Activated CD4-positive, alpha-beta T cell treated with anti-CD3 and anti-CD28 coated beads, Interleukin-2, amount 10 ng/mL, durations not matched to agents 7 days and 5 days (primary cell): ENCODE measurements around the gene PCDHGB3. TPM values are rescaled to one million over a fixed set of nuclear protein-coding genes. Genes with fewer than 3 reads are reported as not detected.
"Not testable (repeated sequence)": the region's sequence is repeated elsewhere in the genome, so short reads cannot be mapped to it uniquely, and the experiment has no call there.

Source experiments
- CTCF ChIA-PET: fragments of 350-600 bp; sonication (Branson Sonifier 250); formaldehyde crosslinking; loops from one replicate; lab custom pipeline; 2021; ENCODE audit warnings: antibody characterized with exemption; lab: Charles Lee
- POLR2A ChIA-PET: fragments of 350-600 bp; sonication (Branson Sonifier 250); formaldehyde crosslinking; loops from one replicate; lab custom pipeline; 2021; ENCODE audit warnings: antibody characterized with exemption; lab: Charles Lee
- DNase-seq: peaks from one replicate; pipeline ENCODE4 v3.0.0-alpha.2; 2020
- H3K27ac Mint-ChIP-seq: one replicate; pipeline ENCODE4 v1.8.0; 2021; ENCODE audit warnings: mild to moderate bottlenecking, moderate library complexity, mixed read lengths
- H3K27me3 Mint-ChIP-seq: one replicate; pipeline ENCODE4 v1.8.0; 2021; ENCODE audit warnings: mixed read lengths
- H3K36me3 Mint-ChIP-seq: one replicate; pipeline ENCODE4 v1.8.0; 2021; ENCODE audit warnings: low read depth, mixed read lengths
- H3K4me1 Mint-ChIP-seq: one replicate; pipeline ENCODE4 v1.8.0; 2021; ENCODE audit warnings: mixed read lengths
- H3K4me3 Mint-ChIP-seq: one replicate; pipeline ENCODE4 v1.8.0; 2021; ENCODE audit warnings: mild to moderate bottlenecking, moderate library complexity, mixed read lengths
- H3K9me3 Mint-ChIP-seq: one replicate; pipeline ENCODE4 v1.8.0; 2021; ENCODE audit warnings: mixed read lengths
- total RNA-seq, 2 experiments: library from RNA; stranded (reverse); gene quantifications; one replicate each; pipeline ENCODE4 v1.2.3, GENCODE V29; 2021

The PCDHGB3 gene
- total RNA-seq, 2 experiments from 2014 or later, result 0.12 TPM; not detected in 1

DNA sequence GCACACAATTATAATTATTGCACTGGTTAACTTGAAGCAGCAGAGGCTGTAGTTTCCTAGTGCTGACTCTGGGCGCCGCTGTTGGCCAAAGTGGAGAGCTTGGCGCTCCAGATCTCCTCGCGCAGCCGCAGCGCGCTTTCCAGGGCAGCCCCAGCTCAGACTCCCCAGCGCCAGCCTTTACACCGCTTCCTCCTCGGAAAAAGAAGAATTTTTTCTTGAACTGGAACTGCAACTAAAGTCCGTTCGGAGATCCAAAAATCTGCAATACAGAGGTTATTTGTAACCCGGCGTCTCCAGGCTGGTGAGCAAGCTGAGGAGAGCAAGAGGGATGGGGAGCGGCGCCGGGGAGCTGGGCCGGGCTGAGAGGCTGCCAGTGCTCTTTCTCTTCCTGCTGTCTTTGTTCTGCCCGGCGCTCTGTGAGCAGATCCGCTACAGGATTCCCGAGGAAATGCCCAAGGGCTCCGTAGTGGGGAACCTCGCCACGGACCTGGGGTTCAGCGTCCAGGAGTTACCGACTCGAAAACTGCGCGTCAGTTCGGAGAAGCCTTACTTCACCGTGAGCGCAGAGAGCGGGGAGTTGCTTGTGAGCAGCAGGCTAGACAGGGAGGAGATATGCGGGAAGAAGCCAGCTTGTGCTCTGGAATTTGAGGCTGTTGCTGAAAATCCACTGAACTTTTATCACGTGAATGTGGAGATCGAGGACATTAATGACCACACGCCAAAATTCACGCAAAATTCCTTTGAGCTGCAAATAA lies 17.7 kb downstream of the PCDHGB3 start, which contains the start of gene PCDHGB4:
PCDHGB4 (plus strand) TSS at position 142 of the 755 bp plus-strand sequence; CDS start at position 329, 187 bp downstream.
- CTCF ChIA-PET, result interaction anchor here (0.8 to 1.7 kb wide), 3 partner anchors 16 to 57 kb away, joined by 3 to 5 read pairs (median 5); partner anchors contain the start of genes PCDHGA1 and PCDHGB3
- Mint-ChIP-seq H3K27me3 (peaks cover 50% of the 10 kb centered on the region), H3K9me3 (peaks cover 28% of the 10 kb centered on the region)
- POLR2A ChIA-PET, H3K4me1 Mint-ChIP-seq, H3K36me3 Mint-ChIP-seq, DNase-seq, H3K4me3 Mint-ChIP-seq, H3K27ac Mint-ChIP-seq: not testable (repeated sequence)

DNA sequence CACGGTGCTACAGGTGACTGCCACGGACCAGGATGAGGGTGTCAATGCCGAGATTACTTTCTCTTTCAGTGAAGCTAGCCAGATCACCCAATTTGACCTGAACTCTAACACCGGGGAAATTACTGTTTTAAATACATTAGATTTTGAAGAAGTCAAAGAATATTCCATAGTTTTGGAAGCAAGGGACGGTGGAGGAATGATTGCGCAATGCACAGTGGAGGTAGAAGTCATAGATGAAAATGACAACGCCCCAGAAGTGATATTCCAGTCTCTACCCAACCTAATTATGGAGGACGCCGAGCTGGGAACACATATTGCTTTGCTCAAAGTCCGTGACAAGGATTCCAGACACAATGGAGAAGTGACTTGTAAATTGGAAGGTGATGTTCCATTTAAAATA lies 18.6 kb downstream of the PCDHGB3 start:
- peaks cover 27% of the 10 kb centered on the region for H3K9me3 Mint-ChIP-seq
- DNase-seq, result no peak

DNA sequence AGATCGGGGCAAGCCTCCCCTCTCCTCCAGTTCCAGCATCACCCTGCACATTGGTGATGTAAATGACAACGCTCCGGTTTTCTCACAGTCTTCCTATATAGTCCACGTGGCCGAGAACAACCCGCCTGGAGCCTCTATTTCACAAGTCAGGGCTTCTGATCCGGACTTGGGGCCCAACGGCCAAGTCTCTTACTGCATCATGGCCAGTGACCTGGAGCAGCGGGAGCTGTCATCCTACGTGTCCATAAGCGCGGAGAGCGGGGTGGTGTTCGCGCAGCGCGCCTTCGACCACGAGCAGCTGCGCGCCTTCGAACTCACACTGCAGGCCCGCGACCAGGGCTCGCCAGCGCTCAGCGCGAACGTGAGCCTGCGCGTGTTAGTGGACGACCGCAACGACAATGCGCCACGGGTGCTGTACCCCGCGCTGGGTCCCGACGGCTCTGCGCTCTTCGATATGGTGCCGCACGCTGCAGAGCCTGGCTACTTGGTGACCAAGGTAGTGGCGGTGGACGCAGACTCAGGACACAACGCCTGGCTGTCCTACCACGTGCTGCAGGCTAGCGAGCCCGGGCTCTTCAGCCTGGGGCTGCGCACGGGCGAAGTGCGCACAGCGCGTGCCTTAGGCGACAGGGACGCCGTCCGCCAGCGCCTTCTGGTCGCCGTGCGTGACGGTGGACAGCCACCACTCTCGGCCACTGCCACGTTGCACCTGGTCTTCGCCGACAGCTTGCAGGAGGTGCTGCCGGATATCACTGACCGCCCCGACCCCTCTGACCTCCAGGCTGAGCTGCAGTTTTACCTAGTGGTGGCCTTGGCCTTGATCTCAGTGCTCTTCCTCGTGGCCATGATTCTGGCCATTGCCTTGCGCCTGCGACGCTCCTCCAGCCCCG lies 19.4 kb downstream of the PCDHGB3 start:
- Mint-ChIP-seq H3K27me3 (peaks cover 49% of the 10 kb centered on the region), H3K27ac (no peak overlapping the region), H3K9me3 (peaks cover 26% of the 10 kb centered on the region), H3K4me3 (no peak overlapping the region), H3K36me3 (peaks cover 2% of the 10 kb centered on the region), H3K4me1 (no peaks in the 10 kb centered on the region)
- DNase-seq, result no peak
- ChIA-PET CTCF (interaction anchor here (1.2 to 1.7 kb wide), 3 partner anchors 19 to 175 kb away, joined by 3 to 5 read pairs (median 3); partner anchors contain the start of genes PCDHGB2 and PCDHGB3), POLR2A (no interaction called here)

More for the DNA sequence above, 18.6 kb downstream of the PCDHGB3 start:
- ChIA-PET POLR2A (no interaction called here), CTCF (interaction anchor here (1.7 kb wide), 1 partner anchor 19 kb away, joined by 5 read pairs; the partner anchor contains the start of gene PCDHGB3)
- peaks cover 45% of the 10 kb centered on the region for H3K27me3 Mint-ChIP-seq
- no peak overlapping the region for H3K27ac Mint-ChIP-seq
- no peaks in the 10 kb centered on the region for H3K4me1 Mint-ChIP-seq
- H3K4me3 Mint-ChIP-seq, result no peak overlapping the region
- peaks cover 2% of the 10 kb centered on the region for H3K36me3 Mint-ChIP-seq

DNA sequence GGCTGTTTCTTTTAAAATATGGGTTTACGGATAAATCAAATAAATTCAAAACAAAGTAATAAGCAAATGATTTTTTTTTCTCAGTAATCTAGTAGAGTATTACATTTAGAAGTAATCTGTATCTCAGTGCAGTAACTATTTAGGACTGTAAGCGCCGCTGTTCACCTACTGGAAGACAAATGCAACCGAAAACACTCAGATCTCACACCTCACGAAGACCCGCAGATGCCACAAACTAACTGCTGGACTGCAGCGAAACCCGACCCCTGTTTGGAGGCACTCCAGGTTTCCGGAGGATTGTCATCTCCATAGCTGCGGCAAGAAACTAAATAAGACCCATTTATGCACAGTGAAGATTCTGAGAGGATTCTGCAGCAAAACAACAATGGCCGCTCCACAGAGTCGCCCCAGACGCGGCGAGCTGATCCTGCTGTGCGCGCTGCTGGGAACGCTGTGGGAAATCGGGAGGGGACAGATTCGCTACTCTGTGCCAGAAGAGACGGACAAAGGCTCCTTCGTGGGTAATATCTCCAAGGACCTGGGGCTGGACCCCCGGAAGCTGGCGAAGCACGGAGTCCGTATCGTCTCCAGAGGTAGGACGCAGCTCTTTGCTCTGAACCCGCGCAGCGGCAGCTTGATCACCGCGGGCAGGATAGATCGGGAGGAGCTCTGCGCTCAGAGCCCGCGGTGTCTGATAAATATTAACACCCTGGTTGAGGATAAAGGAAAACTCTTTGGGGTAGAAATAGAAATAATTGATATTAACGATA lies 22.6 kb downstream of the PCDHGB3 start, which contains the start of gene PCDHGA8:
PCDHGA8 (plus strand) TSS at position 205 of the 770 bp plus-strand sequence; CDS start at position 386, 181 bp downstream.
- DNase-seq, result no peak
- Mint-ChIP-seq H3K27me3 (peaks cover 46% of the 10 kb centered on the region), H3K27ac (no peak within 1 kb of the TSS), H3K4me1 (no peaks in the 10 kb centered on the region), H3K4me3 (no peak within 1 kb of the TSS), H3K36me3 (peaks cover 2% of the 10 kb centered on the region), H3K9me3 (peaks cover 32% of the 10 kb centered on the region)
- CTCF ChIA-PET, result interaction anchor here (0.9 to 1.2 kb wide), 2 partner anchors 12 to 54 kb away, joined by 3 read pairs; partner anchors contain the start of gene PCDHGA2
- POLR2A ChIA-PET, result no interaction called here

DNA sequence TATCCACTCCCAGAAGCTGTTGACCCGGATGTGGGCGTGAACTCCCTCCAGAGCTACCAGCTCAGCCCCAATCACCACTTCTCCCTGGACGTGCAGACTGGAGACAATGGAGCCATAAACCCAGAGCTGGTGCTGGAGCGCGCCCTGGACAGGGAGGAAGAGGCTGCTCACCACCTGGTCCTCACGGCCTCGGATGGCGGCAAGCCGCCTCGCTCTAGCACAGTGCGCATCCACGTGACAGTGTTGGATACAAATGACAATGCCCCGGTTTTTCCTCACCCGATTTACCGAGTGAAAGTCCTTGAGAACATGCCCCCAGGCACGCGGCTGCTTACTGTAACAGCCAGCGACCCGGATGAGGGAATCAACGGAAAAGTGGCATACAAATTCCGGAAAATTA lies 23.2 kb downstream of the PCDHGB3 start:
- Mint-ChIP-seq H3K4me3 (no peak overlapping the region), H3K27ac (no peak overlapping the region), H3K27me3 (peaks cover 44% of the 10 kb centered on the region), H3K4me1 (no peaks in the 10 kb centered on the region), H3K9me3 (peaks cover 31% of the 10 kb centered on the region), H3K36me3 (peaks cover 2% of the 10 kb centered on the region)
- no peak for DNase-seq
- ChIA-PET CTCF (interaction anchor here (0.9 kb wide), 1 partner anchor 13 kb away, joined by 3 read pairs; no protein-coding TSS in a partner anchor), POLR2A (no interaction called here)

DNA sequence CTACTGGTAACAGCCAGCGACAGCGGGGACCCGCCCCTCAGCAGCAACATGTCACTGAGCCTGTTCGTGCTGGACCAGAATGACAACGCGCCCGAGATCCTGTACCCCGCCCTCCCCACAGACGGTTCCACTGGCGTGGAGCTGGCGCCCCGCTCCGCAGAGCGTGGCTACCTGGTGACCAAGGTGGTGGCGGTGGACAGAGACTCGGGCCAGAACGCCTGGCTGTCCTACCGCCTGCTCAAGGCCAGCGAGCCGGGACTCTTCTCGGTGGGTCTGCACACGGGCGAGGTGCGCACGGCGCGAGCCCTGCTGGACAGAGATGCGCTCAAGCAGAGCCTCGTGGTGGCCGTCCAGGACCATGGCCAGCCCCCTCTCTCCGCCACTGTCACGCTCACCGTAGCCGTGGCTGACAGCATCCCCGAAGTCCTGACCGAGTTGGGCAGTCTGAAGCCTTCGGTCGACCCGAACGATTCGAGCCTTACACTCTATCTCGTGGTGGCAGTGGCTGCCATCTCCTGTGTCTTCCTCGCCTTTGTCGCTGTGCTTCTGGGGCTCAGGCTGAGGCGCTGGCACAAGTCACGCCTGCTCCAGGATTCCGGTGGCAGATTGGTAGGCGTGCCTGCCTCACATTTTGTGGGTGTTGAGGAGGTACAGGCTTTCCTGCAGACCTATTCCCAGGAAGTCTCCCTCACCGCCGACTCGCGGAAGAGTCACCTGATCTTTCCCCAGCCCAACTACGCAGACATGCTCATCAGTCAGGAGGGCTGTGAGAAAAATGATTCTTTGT lies 24.6 kb downstream of the PCDHGB3 start:
- POLR2A ChIA-PET, H3K27ac Mint-ChIP-seq, H3K4me3 Mint-ChIP-seq, H3K36me3 Mint-ChIP-seq, DNase-seq, H3K4me1 Mint-ChIP-seq: not testable (repeated sequence)
- peaks cover 47% of the 10 kb centered on the region for H3K27me3 Mint-ChIP-seq
- H3K9me3 Mint-ChIP-seq, result peaks cover 32% of the 10 kb centered on the region
- CTCF ChIA-PET, result interaction anchor here (0.8 kb wide), 2 partner anchors 30 to 161 kb away, joined by 3 read pairs; no protein-coding TSS in a partner anchor

DNA sequence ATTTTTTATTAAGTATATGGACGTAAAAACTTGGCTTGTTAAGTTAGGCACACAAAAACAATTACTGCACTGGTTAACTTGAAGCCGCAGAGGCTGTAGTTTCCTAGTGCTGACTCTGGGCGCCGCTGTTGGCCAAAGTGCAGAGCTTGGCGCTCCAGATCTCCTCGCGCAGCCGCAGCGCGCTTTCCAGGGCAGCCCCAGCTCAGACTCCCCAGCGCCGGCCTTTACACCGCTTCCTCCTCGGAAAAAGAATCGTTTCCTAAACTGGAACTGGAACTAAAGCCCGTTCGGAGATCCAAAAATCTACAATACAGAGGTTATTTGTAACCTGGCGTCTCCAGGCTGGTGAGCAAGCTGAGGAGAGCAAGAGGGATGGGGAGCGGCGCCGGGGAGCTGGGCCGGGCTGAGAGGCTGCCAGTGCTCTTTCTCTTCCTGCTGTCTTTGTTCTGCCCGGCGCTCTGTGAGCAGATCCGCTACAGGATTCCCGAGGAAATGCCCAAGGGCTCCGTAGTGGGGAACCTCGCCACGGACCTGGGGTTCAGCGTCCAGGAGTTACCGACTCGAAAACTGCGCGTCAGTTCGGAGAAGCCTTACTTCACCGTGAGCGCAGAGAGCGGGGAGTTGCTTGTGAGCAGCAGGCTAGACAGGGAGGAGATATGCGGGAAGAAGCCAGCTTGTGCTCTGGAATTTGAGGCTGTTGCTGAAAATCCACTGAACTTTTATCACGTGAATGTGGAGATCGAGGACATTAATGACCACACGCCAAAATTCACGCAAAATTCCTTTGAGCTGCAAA lies 27.9 kb downstream of the PCDHGB3 start, which contains the start of gene PCDHGB5:
PCDHGB5 (plus strand) TSS at position 192 of the 796 bp plus-strand sequence; CDS start at position 373, 181 bp downstream.
- H3K27ac Mint-ChIP-seq, result peak within 1 kb of the TSS; percentile 33
- POLR2A ChIA-PET, result interaction anchor here (0.7 kb wide), 1 partner anchor 15 kb away, joined by 3 read pairs; the partner anchor contains the start of gene PCDHGA10
- H3K4me1 Mint-ChIP-seq, H3K36me3 Mint-ChIP-seq: not testable (repeated sequence)
- CTCF ChIA-PET, result interaction anchor here (1.2 to 3.0 kb wide), 9 partner anchors 10 to 556 kb away, joined by 3 to 11 read pairs (median 5); partner anchors contain the start of genes PCDHGA10, PCDHGA11, PCDHGA6 and PCDHGB6
- peak; percentile 34 for DNase-seq
- H3K4me3 Mint-ChIP-seq, result peak within 1 kb of the TSS; percentile 25
- H3K27me3 Mint-ChIP-seq, result peaks cover 48% of the 10 kb centered on the region
- peaks cover 24% of the 10 kb centered on the region for H3K9me3 Mint-ChIP-seq

DNA sequence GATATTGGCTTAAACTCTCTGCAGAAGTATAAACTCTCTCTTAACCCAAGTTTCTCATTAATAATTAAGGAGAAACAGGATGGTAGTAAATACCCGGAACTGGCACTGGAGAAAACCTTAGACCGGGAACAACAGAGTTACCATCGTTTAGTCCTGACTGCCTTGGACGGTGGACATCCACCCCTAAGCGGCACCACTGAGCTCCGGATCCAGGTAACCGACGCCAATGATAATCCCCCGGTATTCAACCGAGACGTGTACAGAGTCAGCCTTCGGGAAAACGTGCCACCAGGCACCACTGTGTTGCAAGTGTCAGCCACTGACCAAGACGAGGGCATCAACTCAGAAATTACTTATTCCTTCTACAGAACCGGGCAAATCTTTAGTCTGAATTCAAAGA lies 28.6 kb downstream of the PCDHGB3 start:
- Mint-ChIP-seq H3K4me1 (no peaks in the 10 kb centered on the region), H3K27ac (peak overlapping the region; percentile 33), H3K36me3 (peaks cover 7% of the 10 kb centered on the region), H3K27me3 (peaks cover 52% of the 10 kb centered on the region), H3K9me3 (peaks cover 29% of the 10 kb centered on the region), H3K4me3 (peak overlapping the region; percentile 25)
- no peak for DNase-seq
- ChIA-PET POLR2A (no interaction called here), CTCF (interaction anchor here (1.2 to 3.0 kb wide), 3 partner anchors 18 to 557 kb away, joined by 3 to 11 read pairs (median 3); no protein-coding TSS in a partner anchor)

DNA sequence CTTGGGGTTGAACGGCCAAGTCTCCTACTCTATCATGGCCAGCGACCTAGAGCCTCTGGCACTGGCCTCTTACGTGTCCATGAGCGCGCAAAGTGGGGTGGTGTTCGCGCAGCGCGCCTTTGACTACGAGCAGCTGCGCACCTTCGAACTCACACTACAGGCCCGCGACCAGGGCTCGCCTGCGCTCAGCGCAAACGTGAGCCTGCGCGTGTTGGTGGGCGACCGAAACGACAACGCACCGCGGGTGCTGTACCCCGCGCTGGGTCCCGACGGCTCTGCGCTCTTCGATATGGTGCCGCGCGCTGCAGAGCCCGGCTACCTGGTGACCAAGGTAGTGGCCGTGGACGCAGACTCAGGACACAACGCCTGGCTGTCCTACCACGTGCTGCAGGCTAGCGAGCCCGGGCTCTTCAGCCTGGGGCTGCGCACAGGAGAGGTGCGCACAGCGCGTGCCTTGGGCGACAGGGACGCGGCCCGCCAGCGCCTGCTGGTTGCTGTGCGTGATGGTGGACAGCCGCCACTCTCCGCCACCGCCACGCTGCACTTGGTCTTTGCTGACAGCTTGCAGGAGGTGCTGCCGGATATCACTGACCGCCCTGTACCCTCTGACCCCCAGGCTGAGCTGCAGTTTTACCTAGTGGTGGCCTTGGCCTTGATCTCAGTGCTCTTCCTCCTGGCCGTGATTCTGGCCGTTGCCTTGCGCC lies 29.7 kb downstream of the PCDHGB3 start:
- ChIA-PET CTCF (interaction anchor here (0.7 kb wide), 1 partner anchor 13 kb away, joined by 3 read pairs; the partner anchor contains the start of gene PCDHGA10), POLR2A (no interaction called here)
- no peak overlapping the region for H3K27ac Mint-ChIP-seq
- H3K4me1 Mint-ChIP-seq, result no peaks in the 10 kb centered on the region
- no peak for DNase-seq
- no peak overlapping the region for H3K4me3 Mint-ChIP-seq
- H3K9me3 Mint-ChIP-seq, result peaks cover 27% of the 10 kb centered on the region
- peaks cover 50% of the 10 kb centered on the region for H3K27me3 Mint-ChIP-seq
- peaks cover 7% of the 10 kb centered on the region for H3K36me3 Mint-ChIP-seq
